CD4-positive, alpha-beta T cell (primary cell): Measurements from ENCODE around the gene SYCN. TPM values are rescaled to one million over a fixed set of nuclear protein-coding genes. Genes with fewer than 3 reads are reported as not detected.

ENCODE experiments used
- ATAC-seq: fragments of 200-7000 bp; cut with Tn5 transposase; one replicate; pipeline ENCODE4 v1.10.0; 2022; ENCODE audit warnings: mild to moderate bottlenecking; ENCODE audit not compliant: poor library complexity
- CTCF ChIA-PET: fragments of 350-600 bp; sonication (Branson Sonifier 250); formaldehyde crosslinking; loops from one replicate; lab custom pipeline; 2021; ENCODE audit warnings: antibody characterized with exemption, inconsistent platforms; lab: Charles Lee
- POLR2A ChIA-PET: fragments of 350-600 bp; sonication (Branson Sonifier 250); formaldehyde crosslinking; loops from one replicate; lab custom pipeline; 2021; ENCODE audit warnings: antibody characterized with exemption, inconsistent platforms; lab: Charles Lee
- DNase-seq, 14 experiments: peaks; one replicate each; pipeline ENCODE4 v3.0.0-alpha.2; 2013 to 2020; ENCODE audit warnings: mixed read lengths in 2 of 14
- H3K27ac ChIP-seq, 2 donors: one replicate each; pipeline versions ENCODE4 v1.5.1 to v1.7.0; 2013; ENCODE audit warnings: low read length in 2 of 2, low read depth in 1 of 2, mild to moderate bottlenecking in 1 of 2
- H3K27me3 ChIP-seq, 2 experiments: 1 replicate in 1 of 2; 2 replicates in 1 of 2; pipeline versions ENCODE4 v1.6.1 to v1.7.0; 2013; ENCODE audit warnings: low read length in 2 of 2, control low read depth in 1 of 2, mild to moderate bottlenecking in 1 of 2, moderate library complexity in 1 of 2; ENCODE audit not compliant: insufficient read depth in 2 of 2, control insufficient read depth in 1 of 2
- H3K36me3 ChIP-seq: one replicate; pipeline ENCODE4 v1.6.1; 2013; ENCODE audit warnings: low read length, control low read depth; ENCODE audit not compliant: insufficient read depth
- H3K4me1 ChIP-seq: one replicate; pipeline ENCODE4 v1.6.1; 2013; ENCODE audit warnings: low read length, control low read depth; ENCODE audit not compliant: insufficient read depth
- H3K4me3 ChIP-seq: one replicate; pipeline ENCODE4 v1.5.1; 2013; ENCODE audit warnings: mild to moderate bottlenecking, low read length, moderate library complexity
- H3K9me3 ChIP-seq, 2 experiments: 1 replicate in 1 of 2; 2 replicates in 1 of 2; pipeline versions ENCODE4 v1.6.1 to v1.7.0; 2013; ENCODE audit warnings: low read length in 2 of 2, mild to moderate bottlenecking in 2 of 2, control low read depth in 1 of 2, moderate library complexity in 1 of 2; ENCODE audit not compliant: control insufficient read depth in 1 of 2, insufficient read depth in 1 of 2
- H3K27ac Mint-ChIP-seq: one replicate; pipeline ENCODE4 v1.8.0; 2020; ENCODE audit warnings: mixed read lengths
- H3K27me3 Mint-ChIP-seq: one replicate; pipeline ENCODE4 v1.8.0; 2021; ENCODE audit warnings: mixed read lengths
- H3K36me3 Mint-ChIP-seq: one replicate; pipeline ENCODE4 v1.8.0; 2021; ENCODE audit warnings: low read depth, mixed read lengths
- H3K4me1 Mint-ChIP-seq: one replicate; pipeline ENCODE4 v1.8.0; 2021; ENCODE audit warnings: low read depth, mixed read lengths
- H3K4me3 Mint-ChIP-seq: one replicate; pipeline ENCODE4 v1.8.0; 2020; ENCODE audit warnings: mild to moderate bottlenecking, mixed read lengths
- H3K9me3 Mint-ChIP-seq: one replicate; pipeline ENCODE4 v1.8.0; 2020; ENCODE audit warnings: mixed read lengths
- CTCF ChIP-seq: fragments of 200-600 bp; IDR thresholded peaks from one replicate; pipeline ENCODE4 v1.8.0; 2022; ENCODE audit warnings: antibody characterized with exemption, mild to moderate bottlenecking
- intact Hi-C, 2 experiments: fragments of 100-400 bp; cut with DNase I in 1 of 2; cut with micrococcal nuclease in 1 of 2; formaldehyde crosslinking; loops; one replicate each; pipeline versions ENCODE4 v1.15.1 to v1.9.0; 2023 to 2025; cut with DNase I, micrococcal nuclease
- total RNA-seq, 174 experiments: library from RNA in 2 of 174; stranded (reverse) in 2 of 174; gene quantifications; one replicate each; pipeline ENCODE4 v1.2.3 and lab custom pipeline; 2021 to 2026

Gene SYCN
- total RNA-seq, 2 experiments from 2014 or later: not detected

- intact Hi-C loops: no loop called here
- peaks cover 19 to 38% of the 10 kb centered on the region in 2 experiments for H3K27me3 ChIP-seq
- Mint-ChIP-seq H3K4me3 (no peak overlapping the region), H3K27ac (no peak overlapping the region), H3K27me3 (peaks cover 43% of the 10 kb centered on the region), H3K36me3 (no peaks in the 10 kb centered on the region), H3K9me3 (no peaks in the 10 kb centered on the region), H3K4me1 (no peaks in the 10 kb centered on the region)
- peaks cover 0 to 5% of the 10 kb centered on the region in 2 experiments for H3K9me3 ChIP-seq
- TF ChIP-seq CTCF: no peak
- no peaks in the 10 kb centered on the region for H3K36me3 ChIP-seq
- DNase-seq: no peak
- POLR2A ChIA-PET: no interaction called here
- no peak for ATAC-seq
- CTCF ChIA-PET: no interaction called here
- H3K27ac ChIP-seq: no peak overlapping the region
- H3K4me3 ChIP-seq: no peak overlapping the region
- no peaks in the 10 kb centered on the region for H3K4me1 ChIP-seq
Measured at GRCh38 chr19:39205449-39205764, 1.3 kb upstream of the SYCN start.

- H3K27me3 ChIP-seq: peaks cover 32 to 54% of the 10 kb centered on the region in 2 experiments
- Mint-ChIP-seq H3K36me3 (no peaks in the 10 kb centered on the region), H3K4me3 (no peak overlapping the region), H3K27ac (no peak overlapping the region), H3K27me3 (peaks cover 64% of the 10 kb centered on the region), H3K9me3 (no peaks in the 10 kb centered on the region), H3K4me1 (no peaks in the 10 kb centered on the region)
- ATAC-seq (no peak), DNase-seq (no peak)
- H3K9me3 ChIP-seq: peaks cover 0 to 5% of the 10 kb centered on the region in 2 experiments
- no peak overlapping the region for H3K4me3 ChIP-seq
- ChIA-PET POLR2A (no interaction called here), CTCF (no interaction called here)
- intact Hi-C loops: no loop called here
- H3K27ac ChIP-seq: no peak overlapping the region
- H3K4me1 ChIP-seq: no peaks in the 10 kb centered on the region
- TF ChIP-seq CTCF: no peak
- no peaks in the 10 kb centered on the region for H3K36me3 ChIP-seq
Measured at GRCh38 chr19:39202998-39203355, 1.1 kb downstream of the SYCN start.

- peaks cover 0 to 15% of the 10 kb centered on the region in 2 experiments for H3K9me3 ChIP-seq
- Mint-ChIP-seq H3K9me3 (no peaks in the 10 kb centered on the region), H3K27ac (no peak overlapping the region), H3K36me3 (no peaks in the 10 kb centered on the region), H3K27me3 (peaks cover 82% of the 10 kb centered on the region), H3K4me1 (peaks cover 15% of the 10 kb centered on the region), H3K4me3 (no peak overlapping the region)
- POLR2A ChIA-PET: no interaction called here
- no peaks in the 10 kb centered on the region for H3K36me3 ChIP-seq
- peaks cover 16% of the 10 kb centered on the region for H3K4me1 ChIP-seq
- no peak overlapping the region for H3K27ac ChIP-seq
- intact Hi-C loops: no loop called here
- H3K4me3 ChIP-seq: no peak overlapping the region
- no peak for DNase-seq
- H3K27me3 ChIP-seq: peaks cover 45 to 75% of the 10 kb centered on the region in 2 experiments
- CTCF ChIA-PET: no interaction called here
- TF ChIP-seq CTCF: no peak
- ATAC-seq: no peak
Measured at GRCh38 chr19:39200803-39201115, 3.3 kb downstream of the SYCN start.
